RWPE2 (cell line): Measurements from ENCODE around the gene MAN1C1.

Source experiments
- ATAC-seq: fragments of 200-7000 bp; cut with Tn5 transposase; 3 replicates; pipeline ENCODE4 v1.9.1; 2021; ENCODE audit warnings: low read depth
- DNase-seq: peaks from one replicate; pipeline ENCODE4 v3.0.0-alpha.2; 2020; ENCODE audit warnings: low spot score
- H3K27ac ChIP-seq: fragments of 450-650 bp; 2 replicates; pipeline ENCODE4 v1.5.1; 2017; ENCODE audit warnings: mild to moderate bottlenecking; ENCODE audit not compliant: poor library complexity, severe bottlenecking
- H3K27me3 ChIP-seq: fragments of 250-450 bp; sonication (Bioruptor Pico); 2 replicates; pipeline ENCODE4 v1.5.1; 2021; ENCODE audit warnings: mild to moderate bottlenecking, moderate library complexity; ENCODE audit not compliant: insufficient read depth, poor library complexity, severe bottlenecking
- H3K36me3 ChIP-seq: fragments of 250-450 bp; sonication (Bioruptor Pico); 2 replicates; pipeline ENCODE4 v1.5.1; 2020; ENCODE audit warnings: low read depth, mild to moderate bottlenecking, moderate library complexity
- H3K4me1 ChIP-seq: fragments of 250-450 bp; sonication (Bioruptor Pico); 2 replicates; pipeline ENCODE4 v1.5.1; 2021; ENCODE audit warnings: mild to moderate bottlenecking, moderate library complexity; ENCODE audit not compliant: insufficient read depth, poor library complexity, severe bottlenecking
- H3K4me3 ChIP-seq: fragments of 250-450 bp; sonication (Bioruptor Pico); 2 replicates; pipeline ENCODE4 v1.5.1; 2021; ENCODE audit warnings: mild to moderate bottlenecking, moderate library complexity; ENCODE audit not compliant: severe bottlenecking
- H3K9me3 ChIP-seq: fragments of 250-450 bp; sonication (Bioruptor Pico); 2 replicates; pipeline ENCODE4 v1.5.1; 2021; ENCODE audit warnings: mild to moderate bottlenecking, moderate library complexity; ENCODE audit not compliant: severe bottlenecking
- TF ChIP-seq, protein P1 (sequence below): fragments of 450-650 bp; IDR thresholded peaks from one replicate; pipeline ENCODE4 v1.5.1; 2017; ENCODE audit warnings: mild to moderate bottlenecking, moderate library complexity; ENCODE audit not compliant: poor library complexity, severe bottlenecking

The MAN1C1 gene

DNA sequence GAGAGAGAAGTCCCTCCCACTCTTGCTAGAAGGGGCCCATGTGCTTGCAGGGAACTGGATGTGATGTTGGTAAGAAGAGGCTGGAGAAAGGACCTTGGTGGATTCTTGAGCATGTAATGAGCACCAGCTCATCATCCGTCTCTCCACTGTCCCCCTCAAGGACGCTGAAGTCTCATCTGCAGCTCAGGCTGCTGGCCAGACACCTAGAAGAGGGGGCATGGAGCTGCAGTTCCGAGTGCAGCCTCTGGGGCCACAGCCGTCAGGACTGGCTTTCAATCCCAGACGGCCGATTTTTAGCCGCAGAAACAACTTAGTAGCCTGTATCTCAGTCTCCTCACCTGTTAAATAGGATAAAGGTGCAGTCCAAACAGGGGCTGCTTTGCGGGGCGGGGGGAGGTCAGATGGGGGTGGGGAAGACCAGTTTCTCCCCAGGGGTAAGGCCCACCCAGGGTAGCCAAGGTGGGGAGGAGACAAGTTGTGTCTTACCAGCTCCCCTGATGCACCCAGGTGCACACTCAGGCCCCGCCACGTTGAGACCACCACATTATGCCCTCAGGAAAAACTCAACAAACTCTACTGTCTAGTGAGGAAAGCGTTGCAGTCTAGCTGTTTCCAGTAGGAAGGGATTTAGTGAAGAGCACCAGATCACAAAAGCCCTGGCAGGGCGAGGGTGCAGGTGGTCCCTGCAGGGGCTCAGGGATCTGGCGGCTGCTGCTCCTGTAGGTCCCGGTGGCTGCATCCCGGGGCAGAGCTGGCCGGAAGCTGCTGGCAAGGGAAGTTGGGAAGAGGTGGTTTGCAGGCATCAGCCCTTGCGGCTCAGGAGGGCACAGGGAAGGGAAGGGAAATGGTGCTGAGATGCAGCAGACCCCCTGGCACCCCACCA is 43.6 kb upstream of the MAN1C1 start:
- no peak overlapping the region for H3K4me3 ChIP-seq
- no peaks in the 10 kb centered on the region for H3K27me3 ChIP-seq
- no peaks in the 10 kb centered on the region for H3K36me3 ChIP-seq
- no peaks in the 10 kb centered on the region for H3K9me3 ChIP-seq
- ATAC-seq: no peak
- no peak overlapping the region for H3K27ac ChIP-seq
- no peak for DNase-seq
- peaks cover 31% of the 10 kb centered on the region for H3K4me1 ChIP-seq
- TF ChIP-seq, protein P1, sequence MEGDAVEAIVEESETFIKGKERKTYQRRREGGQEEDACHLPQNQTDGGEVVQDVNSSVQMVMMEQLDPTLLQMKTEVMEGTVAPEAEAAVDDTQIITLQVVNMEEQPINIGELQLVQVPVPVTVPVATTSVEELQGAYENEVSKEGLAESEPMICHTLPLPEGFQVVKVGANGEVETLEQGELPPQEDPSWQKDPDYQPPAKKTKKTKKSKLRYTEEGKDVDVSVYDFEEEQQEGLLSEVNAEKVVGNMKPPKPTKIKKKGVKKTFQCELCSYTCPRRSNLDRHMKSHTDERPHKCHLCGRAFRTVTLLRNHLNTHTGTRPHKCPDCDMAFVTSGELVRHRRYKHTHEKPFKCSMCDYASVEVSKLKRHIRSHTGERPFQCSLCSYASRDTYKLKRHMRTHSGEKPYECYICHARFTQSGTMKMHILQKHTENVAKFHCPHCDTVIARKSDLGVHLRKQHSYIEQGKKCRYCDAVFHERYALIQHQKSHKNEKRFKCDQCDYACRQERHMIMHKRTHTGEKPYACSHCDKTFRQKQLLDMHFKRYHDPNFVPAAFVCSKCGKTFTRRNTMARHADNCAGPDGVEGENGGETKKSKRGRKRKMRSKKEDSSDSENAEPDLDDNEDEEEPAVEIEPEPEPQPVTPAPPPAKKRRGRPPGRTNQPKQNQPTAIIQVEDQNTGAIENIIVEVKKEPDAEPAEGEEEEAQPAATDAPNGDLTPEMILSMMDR: peak; percentile 60

DNA sequence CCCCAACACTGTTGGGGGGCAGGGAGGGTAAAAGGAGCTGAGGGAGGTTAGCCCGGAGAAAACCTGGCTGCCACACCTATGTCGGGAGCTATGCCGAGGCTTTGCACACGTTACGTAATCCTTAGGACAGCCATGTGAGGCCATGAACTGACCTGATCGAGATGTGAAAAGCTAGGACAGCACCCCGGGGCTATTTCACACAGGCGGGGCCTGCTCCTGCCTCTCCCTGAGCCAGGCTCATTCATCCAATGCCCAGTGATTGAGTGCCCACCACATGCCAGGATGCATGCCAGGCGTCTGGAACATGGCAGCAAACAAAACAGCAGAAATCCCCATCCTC is 43.0 kb upstream of the MAN1C1 start:
- Histone ChIP-seq H3K4me1 (peaks cover 27% of the 10 kb centered on the region), H3K4me3 (no peak overlapping the region), H3K9me3 (no peaks in the 10 kb centered on the region), H3K36me3 (no peaks in the 10 kb centered on the region), H3K27ac (no peak overlapping the region), H3K27me3 (no peaks in the 10 kb centered on the region)
- DNase-seq (no peak), ATAC-seq (peak; percentile 53)
- TF ChIP-seq, protein P1: no peak

DNA sequence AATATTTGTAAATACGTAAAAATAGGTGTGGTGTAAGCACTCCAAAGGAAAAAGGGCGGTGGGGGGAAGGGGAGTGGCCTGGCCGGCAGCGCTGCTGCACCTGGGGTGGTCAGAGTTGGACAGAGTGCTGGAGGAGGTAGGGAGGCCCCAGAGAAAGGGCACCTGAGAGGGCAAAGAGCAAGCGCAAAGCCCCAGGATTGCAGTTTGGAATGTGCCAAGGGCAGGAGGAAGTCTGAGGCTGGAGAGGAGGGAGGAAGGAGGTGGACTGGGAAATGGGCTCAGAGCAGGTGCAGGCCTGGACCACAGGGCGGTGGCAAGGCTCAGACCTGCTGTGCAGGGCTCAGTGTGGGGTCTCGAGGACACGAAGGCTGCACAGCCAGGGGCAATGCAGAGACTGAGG is 42.6 kb upstream of the MAN1C1 start:
- no peak overlapping the region for H3K4me3 ChIP-seq
- TF ChIP-seq, protein P1: no peak
- H3K27ac ChIP-seq: no peak overlapping the region
- ATAC-seq (no peak; the same call in 2 of the 3 replicates), DNase-seq (no peak)
- H3K27me3 ChIP-seq: no peaks in the 10 kb centered on the region
- H3K36me3 ChIP-seq: no peaks in the 10 kb centered on the region
- H3K4me1 ChIP-seq: peaks cover 23% of the 10 kb centered on the region
- H3K9me3 ChIP-seq: no peaks in the 10 kb centered on the region

DNA sequence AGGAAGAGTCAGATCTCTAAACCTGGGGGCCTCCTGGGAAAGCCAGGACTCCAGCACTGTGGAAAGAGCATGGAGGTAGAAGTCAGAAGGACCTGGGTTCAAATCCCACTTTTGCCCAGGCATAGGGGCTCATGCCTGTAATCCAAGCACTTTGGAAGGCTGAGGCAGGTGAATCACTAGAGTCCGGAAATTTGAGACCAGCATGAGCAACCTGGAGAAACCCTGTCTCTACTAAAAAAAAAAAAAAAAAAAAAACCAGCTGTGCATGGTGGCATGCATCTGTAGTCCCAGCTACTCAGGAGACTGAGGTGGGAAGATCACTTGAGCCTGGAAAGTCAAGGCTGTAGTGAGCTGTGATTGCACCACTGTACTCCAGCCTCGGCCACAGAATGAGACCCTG is 41.4 kb upstream of the MAN1C1 start:
- no peak overlapping the region for H3K4me3 ChIP-seq
- no peak overlapping the region for H3K27ac ChIP-seq
- ATAC-seq (no peak), DNase-seq (no peak)
- H3K9me3 ChIP-seq: no peaks in the 10 kb centered on the region
- no peaks in the 10 kb centered on the region for H3K27me3 ChIP-seq
- no peaks in the 10 kb centered on the region for H3K36me3 ChIP-seq
- H3K4me1 ChIP-seq: peaks cover 12% of the 10 kb centered on the region
- TF ChIP-seq, protein P1: no peak

DNA sequence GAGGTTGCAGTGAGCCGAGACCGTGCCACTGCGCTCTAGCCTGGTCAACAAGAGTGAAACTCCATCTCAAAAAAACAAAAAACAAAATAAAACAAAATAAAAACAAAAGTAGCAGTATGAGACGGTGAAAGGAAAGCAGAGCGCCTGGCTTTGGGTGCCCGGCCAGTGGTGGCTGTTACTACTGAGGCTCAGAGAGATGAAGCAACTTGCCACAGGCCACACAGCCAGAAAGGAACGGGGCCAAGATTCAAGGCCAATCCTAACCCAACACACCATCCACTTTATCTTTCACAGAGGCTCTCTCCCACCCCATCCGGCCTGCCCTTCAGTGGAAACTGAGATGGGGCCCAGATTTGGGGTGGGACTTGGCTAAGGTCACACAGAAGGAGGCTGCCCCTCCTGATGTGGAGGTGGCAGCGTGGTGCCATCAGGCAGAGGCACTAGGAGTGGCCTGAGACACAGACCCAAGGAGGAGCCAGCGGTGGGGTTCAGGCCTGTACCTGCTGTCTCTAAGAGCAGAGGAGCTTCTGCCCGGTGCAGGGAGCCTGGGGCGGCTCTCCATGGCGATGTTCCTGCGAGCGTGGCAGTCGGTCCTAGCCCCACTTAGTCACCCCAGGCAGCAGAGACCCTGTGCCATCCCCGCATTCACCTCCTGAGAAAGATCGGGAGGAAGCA is 40.0 kb upstream of the MAN1C1 start:
- Histone ChIP-seq H3K27me3 (no peaks in the 10 kb centered on the region), H3K4me3 (no peak overlapping the region), H3K27ac (no peak overlapping the region), H3K36me3 (no peaks in the 10 kb centered on the region), H3K9me3 (no peaks in the 10 kb centered on the region), H3K4me1 (peaks cover 12% of the 10 kb centered on the region)
- ATAC-seq: no peak
- TF ChIP-seq, protein P1: no peak
- no peak for DNase-seq
